ENCODE data around the gene F2RL3. TPM values are rescaled to one million over a fixed set of nuclear protein-coding genes. Genes with fewer than 3 reads are reported as not detected.

The F2RL3 gene
- polyA plus RNA-seq, 1 donor (not counting 4 experiments of a cell fraction or from before 2014, with no cell fraction given), result not detected

DNA sequence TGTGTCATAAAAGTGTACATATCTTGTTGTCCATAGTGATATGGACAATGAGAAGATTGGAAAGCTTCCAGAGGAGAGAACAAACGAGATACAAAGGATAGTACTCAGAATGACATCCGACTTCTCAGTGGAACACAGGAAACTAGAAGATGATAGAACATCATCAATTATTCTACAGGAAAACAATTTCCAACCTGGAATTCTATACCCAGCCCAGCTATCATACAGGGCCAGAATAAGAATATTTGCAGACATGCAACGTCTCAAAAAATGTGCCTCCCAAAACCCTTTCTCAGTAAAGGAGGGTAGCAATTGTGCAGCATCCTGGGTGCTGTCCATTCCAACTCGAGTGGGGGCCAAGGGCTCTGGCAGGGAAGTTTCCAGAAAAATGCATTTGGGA lies 24.0 kb downstream of the F2RL3 start:
- no peaks in the 10 kb centered on the region for H3K79me2 ChIP-seq (ENCODE audit: control insufficient read depth, insufficient read depth, low read length)
- H4K20me1 ChIP-seq (ENCODE audit: control insufficient read depth, extremely low read depth, insufficient read depth, low read length), result no peaks in the 10 kb centered on the region
- TF ChIP-seq, protein P1, sequence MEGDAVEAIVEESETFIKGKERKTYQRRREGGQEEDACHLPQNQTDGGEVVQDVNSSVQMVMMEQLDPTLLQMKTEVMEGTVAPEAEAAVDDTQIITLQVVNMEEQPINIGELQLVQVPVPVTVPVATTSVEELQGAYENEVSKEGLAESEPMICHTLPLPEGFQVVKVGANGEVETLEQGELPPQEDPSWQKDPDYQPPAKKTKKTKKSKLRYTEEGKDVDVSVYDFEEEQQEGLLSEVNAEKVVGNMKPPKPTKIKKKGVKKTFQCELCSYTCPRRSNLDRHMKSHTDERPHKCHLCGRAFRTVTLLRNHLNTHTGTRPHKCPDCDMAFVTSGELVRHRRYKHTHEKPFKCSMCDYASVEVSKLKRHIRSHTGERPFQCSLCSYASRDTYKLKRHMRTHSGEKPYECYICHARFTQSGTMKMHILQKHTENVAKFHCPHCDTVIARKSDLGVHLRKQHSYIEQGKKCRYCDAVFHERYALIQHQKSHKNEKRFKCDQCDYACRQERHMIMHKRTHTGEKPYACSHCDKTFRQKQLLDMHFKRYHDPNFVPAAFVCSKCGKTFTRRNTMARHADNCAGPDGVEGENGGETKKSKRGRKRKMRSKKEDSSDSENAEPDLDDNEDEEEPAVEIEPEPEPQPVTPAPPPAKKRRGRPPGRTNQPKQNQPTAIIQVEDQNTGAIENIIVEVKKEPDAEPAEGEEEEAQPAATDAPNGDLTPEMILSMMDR (optimal IDR thresholded peaks at IDR 0.05 in 1 of 3, IDR thresholded peaks at IDR 0.05 in 1 of 3, conservative IDR thresholded peaks at IDR 0.05 in 1 of 3; ENCODE audit: extremely low read depth in 1 of 3, insufficient read depth in 2 of 3, low read length in 3 of 3), result no peak
- TF ChIP-seq EZH2 (IDR thresholded peaks at IDR 0.05; ENCODE audit: low read length), result no peak
- no peak overlapping the region for H3K9ac ChIP-seq (ENCODE audit: control insufficient read depth, extremely low read depth, insufficient read depth, low read length)
- H3K27ac ChIP-seq (ENCODE audit: control insufficient read depth, insufficient read depth, low read length), result no peak overlapping the region
- no peak overlapping the region for H3K4me3 ChIP-seq (ENCODE audit: control insufficient read depth in 2 of 3, extremely low read depth in 1 of 3, insufficient read depth in 2 of 3, low read depth in 1 of 3, low read length in 3 of 3)
- H3K4me1 ChIP-seq (ENCODE audit: control insufficient read depth, extremely low read depth, insufficient read depth, low read length), result no peaks in the 10 kb centered on the region
- H2AFZ ChIP-seq (ENCODE audit: control insufficient read depth, low read length), result no peak overlapping the region
- DNase-seq (ENCODE audit: low read depth, low spot score) (no peak), FAIRE-seq (no peak)
- H3K36me3 ChIP-seq (ENCODE audit: control insufficient read depth in 2 of 2, extremely low read depth in 1 of 2, insufficient read depth in 2 of 2, low read length in 2 of 2), result no peaks in the 10 kb centered on the region
- no peaks in the 10 kb centered on the region for H3K9me1 ChIP-seq (ENCODE audit: control insufficient read depth, extremely low read depth, insufficient read depth, low read length)
- H3K4me2 ChIP-seq (ENCODE audit: control insufficient read depth, extremely low read depth, insufficient read depth, low read depth, low read length), result no peak overlapping the region
- H3K27me3 ChIP-seq (ENCODE audit: control insufficient read depth, extremely low read depth, insufficient read depth, low read length), result no peaks in the 10 kb centered on the region
- dilution Hi-C loops (cut with MboI; ENCODE audit: extremely low pct_ligation_motif_present, low sequenced_read_pairs), result no loop called here
- no peaks in the 10 kb centered on the region for H3K9me3 ChIP-seq (ENCODE audit: control insufficient read depth, low read depth, low read length)

- no peaks in the 10 kb centered on the region for H4K20me1 ChIP-seq (ENCODE audit: control insufficient read depth, extremely low read depth, insufficient read depth, low read length)
- H3K27me3 ChIP-seq (ENCODE audit: control insufficient read depth, extremely low read depth, insufficient read depth, low read length), result no peaks in the 10 kb centered on the region
- H3K4me3 ChIP-seq (ENCODE audit: control insufficient read depth in 2 of 3, extremely low read depth in 1 of 3, insufficient read depth in 2 of 3, low read depth in 1 of 3, low read length in 3 of 3), result no peak overlapping the region
- no peaks in the 10 kb centered on the region for H3K79me2 ChIP-seq (ENCODE audit: control insufficient read depth, insufficient read depth, low read length)
- H2AFZ ChIP-seq (ENCODE audit: control insufficient read depth, low read length), result no peak overlapping the region
- H3K36me3 ChIP-seq (ENCODE audit: control insufficient read depth in 2 of 2, extremely low read depth in 1 of 2, insufficient read depth in 2 of 2, low read length in 2 of 2), result no peaks in the 10 kb centered on the region
- no peaks in the 10 kb centered on the region for H3K9me3 ChIP-seq (ENCODE audit: control insufficient read depth, low read depth, low read length)
- no peak overlapping the region for H3K27ac ChIP-seq (ENCODE audit: control insufficient read depth, insufficient read depth, low read length)
- no peak overlapping the region for H3K4me2 ChIP-seq (ENCODE audit: control insufficient read depth, extremely low read depth, insufficient read depth, low read depth, low read length)
- FAIRE-seq (no peak), DNase-seq (ENCODE audit: low read depth, low spot score) (no peak)
- TF ChIP-seq, protein P1 (optimal IDR thresholded peaks at IDR 0.05 in 1 of 3, IDR thresholded peaks at IDR 0.05 in 1 of 3, conservative IDR thresholded peaks at IDR 0.05 in 1 of 3; ENCODE audit: extremely low read depth in 1 of 3, insufficient read depth in 2 of 3, low read length in 3 of 3), result no peak
- no peak for TF ChIP-seq EZH2 (IDR thresholded peaks at IDR 0.05; ENCODE audit: low read length)
- dilution Hi-C loops (cut with MboI; ENCODE audit: extremely low pct_ligation_motif_present, low sequenced_read_pairs), result no loop called here
- H3K4me1 ChIP-seq (ENCODE audit: control insufficient read depth, extremely low read depth, insufficient read depth, low read length), result no peaks in the 10 kb centered on the region
- no peak overlapping the region for H3K9ac ChIP-seq (ENCODE audit: control insufficient read depth, extremely low read depth, insufficient read depth, low read length)
- H3K9me1 ChIP-seq (ENCODE audit: control insufficient read depth, extremely low read depth, insufficient read depth, low read length), result no peaks in the 10 kb centered on the region
These were observed 25.6 kb downstream of the F2RL3 start for GRCh38 chr19:16914421-16914820.

All from keratinocyte (primary cell).